GM12878 (cell line): ENCODE data around the gene RPL5. TPM values are rescaled to one million over a fixed set of nuclear protein-coding genes. Genes with fewer than 3 reads are reported as not detected.

Source experiments
- BHLHE40 ChIP-seq, 2 experiments: fragments of 450-650 bp in 1 of 2; IDR thresholded peaks; 2 replicates each; pipeline ENCODE4 v1.6.1; 2011 to 2017; ENCODE audit warnings: low read depth in 2 of 2, borderline replicate concordance in 1 of 2, improper control_type of control experiment in 1 of 2, low read length in 1 of 2, mild to moderate bottlenecking in 1 of 2
- CREB1 ChIP-seq: IDR thresholded peaks from 2 replicates; pipeline ENCODE4 v1.6.1; 2012; ENCODE audit warnings: low read depth, mild to moderate bottlenecking, inconsistent platforms
- EP300 ChIP-seq, 2 experiments: fragments of 150-350 bp in 1 of 2; IDR thresholded peaks; 2 replicates each; pipeline ENCODE4 v1.6.1; 2011 to 2012; ENCODE audit warnings: low read depth in 2 of 2, low read length in 2 of 2, borderline replicate concordance in 1 of 2, improper control_type of control experiment in 1 of 2, inconsistent platforms in 1 of 2; ENCODE audit not compliant: control insufficient read depth in 1 of 2
- FOXM1 ChIP-seq: IDR thresholded peaks from 2 replicates; pipeline ENCODE4 v1.6.1; 2012; ENCODE audit warnings: low read depth, mild to moderate bottlenecking, inconsistent platforms, low read length, moderate library complexity
- HDAC2 ChIP-seq: fragments of 200-600 bp; sonication (generic); IDR thresholded peaks from 2 replicates; pipeline ENCODE4 v1.6.1; 2017
- IKZF1 ChIP-seq: fragments of 450-650 bp; conservative IDR thresholded peaks from 2 replicates; pipeline ENCODE4 v1.6.1; 2017; ENCODE audit warnings: antibody characterized with exemption, mild to moderate bottlenecking
- JUND ChIP-seq: IDR thresholded peaks from 2 replicates; pipeline ENCODE4 v1.6.1; 2012; ENCODE audit warnings: low read depth, mild to moderate bottlenecking, low read length, improper control_type of control experiment, moderate library complexity
- PAX8 ChIP-seq: fragments of 450-650 bp; IDR thresholded peaks from 2 replicates; pipeline ENCODE4 v1.6.1; 2017; ENCODE audit warnings: mild to moderate bottlenecking, moderate library complexity
- SMC3 ChIP-seq: IDR thresholded peaks from 2 replicates; pipeline ENCODE4 v1.6.1; 2011; ENCODE audit warnings: low read length, improper control_type of control experiment, borderline replicate concordance
- SREBF2 ChIP-seq: IDR thresholded peaks from 2 replicates; pipeline ENCODE4 v1.6.1; 2012; ENCODE audit warnings: mild to moderate bottlenecking, low read length
- TBL1XR1 ChIP-seq: IDR thresholded peaks from 2 replicates; pipeline ENCODE4 v1.6.1; 2012; ENCODE audit warnings: low read depth, low read length, improper control_type of control experiment
- ZNF384 ChIP-seq: IDR thresholded peaks from 2 replicates; pipeline ENCODE4 v1.6.1; 2012; ENCODE audit warnings: low read depth, mild to moderate bottlenecking, low read length, improper control_type of control experiment, borderline replicate concordance
- polyA plus RNA-seq, 11 experiments: library from polyadenylated mRNA; depleted of rRNA in 4 of 11; unstranded in 6 of 11; stranded (reverse) in 5 of 11; fragments of >200 nt; fragmentation: Nextera tagmentation in 4 of 11; fragmentation: Illumina TruSeq in 1 of 11; extraction: Ambion mirVana in 4 of 11; extraction: Trizol in 1 of 11; gene quantifications; 1 replicate in 1 of 11; 2 replicates in 10 of 11; pipeline versions ENCODE4 v1.2.1 to v1.2.3, GENCODE V29; 2011 to 2016; ENCODE audit warnings: inconsistent platforms in 2 of 11, missing spikeins in 2 of 11, low read depth in 1 of 11
- total RNA-seq, 4 experiments: library from RNA; depleted of rRNA in 3 of 4; stranded (reverse); fragments of >200 nt in 3 of 4; fragmentation: Illumina TruSeq in 1 of 4; extraction: Trizol in 1 of 4; gene quantifications; 2 replicates each; pipeline versions ENCODE4 v1.2.1 to v1.2.3, GENCODE V29; 2013 to 2021
- TF ChIP-seq, protein P1 (sequence below): fragments of 150-350 bp; IDR thresholded peaks from 2 replicates; pipeline ENCODE4 v1.6.1; 2014; ENCODE audit warnings: mild to moderate bottlenecking, low read depth, low read length
- TF ChIP-seq, protein P2 (sequence below): fragments of 450-650 bp; IDR thresholded peaks from 2 replicates; pipeline ENCODE4 v1.6.1; 2017; ENCODE audit warnings: antibody characterized with exemption, mild to moderate bottlenecking, moderate library complexity
- TF ChIP-seq, protein P3 (sequence below): fragments of 450-650 bp; IDR thresholded peaks from 2 replicates; pipeline ENCODE4 v1.6.1; 2016; ENCODE audit warnings: mild to moderate bottlenecking
- TF ChIP-seq, protein P4 (sequence below): IDR thresholded peaks from 2 replicates; pipeline ENCODE4 v1.6.1; 2012; ENCODE audit warnings: low read depth, low read length, improper control_type of control experiment
- TF ChIP-seq, protein P5 (sequence below): fragments of 450-650 bp; IDR thresholded peaks from 2 replicates; pipeline ENCODE4 v1.6.1; 2017; ENCODE audit warnings: low read depth, mild to moderate bottlenecking, moderate library complexity

Gene RPL5
- total and polyA plus RNA-seq, 10 of the 15 experiments (the other 5 are each of a cell fraction or from before 2014, with no cell fraction given), result 1,685 to 6,047 (median 2,601) TPM

DNA sequence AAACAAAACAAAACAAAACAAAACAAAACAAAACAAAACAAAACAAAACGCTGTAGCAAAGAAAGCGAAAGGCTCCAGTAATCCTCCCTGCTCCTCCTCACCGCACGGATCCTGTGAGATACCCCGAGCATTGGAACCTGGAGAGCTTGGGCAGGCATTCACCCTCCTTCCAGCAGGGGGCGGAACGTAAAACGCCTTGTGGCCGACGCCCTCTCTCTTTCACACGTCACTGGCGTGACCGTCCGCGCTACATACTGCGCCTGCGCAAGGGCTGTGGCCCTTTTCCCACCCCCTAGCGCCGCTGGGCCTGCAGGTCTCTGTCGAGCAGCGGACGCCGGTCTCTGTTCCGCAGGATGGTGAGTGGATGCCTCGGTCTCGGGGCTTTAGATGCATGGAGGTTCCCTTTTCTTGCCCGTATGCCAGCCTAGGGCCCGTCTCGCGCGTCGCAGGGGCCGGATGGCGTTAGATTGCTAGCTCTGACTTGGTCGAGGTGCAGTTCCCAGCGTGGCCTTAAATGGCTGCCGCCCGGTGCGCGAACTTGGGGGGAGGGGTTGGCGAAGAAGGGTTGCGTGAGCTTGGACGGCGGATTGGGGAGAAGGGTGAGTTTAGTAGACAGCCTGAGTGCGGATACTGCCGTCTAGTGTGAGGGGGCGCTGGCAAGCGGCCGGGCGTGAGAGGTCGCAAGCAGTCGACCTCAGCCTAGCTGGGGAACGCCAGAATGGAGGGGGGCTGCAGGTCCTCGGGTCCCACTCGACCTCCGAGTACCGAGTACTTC, at the start of gene RPL5 (continued):
- TF ChIP-seq, protein P1, sequence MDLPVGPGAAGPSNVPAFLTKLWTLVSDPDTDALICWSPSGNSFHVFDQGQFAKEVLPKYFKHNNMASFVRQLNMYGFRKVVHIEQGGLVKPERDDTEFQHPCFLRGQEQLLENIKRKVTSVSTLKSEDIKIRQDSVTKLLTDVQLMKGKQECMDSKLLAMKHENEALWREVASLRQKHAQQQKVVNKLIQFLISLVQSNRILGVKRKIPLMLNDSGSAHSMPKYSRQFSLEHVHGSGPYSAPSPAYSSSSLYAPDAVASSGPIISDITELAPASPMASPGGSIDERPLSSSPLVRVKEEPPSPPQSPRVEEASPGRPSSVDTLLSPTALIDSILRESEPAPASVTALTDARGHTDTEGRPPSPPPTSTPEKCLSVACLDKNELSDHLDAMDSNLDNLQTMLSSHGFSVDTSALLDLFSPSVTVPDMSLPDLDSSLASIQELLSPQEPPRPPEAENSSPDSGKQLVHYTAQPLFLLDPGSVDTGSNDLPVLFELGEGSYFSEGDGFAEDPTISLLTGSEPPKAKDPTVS, result no peak
- TF ChIP-seq PAX8 (no peak), HDAC2 (no peak), SREBF2 (no peak), CREB1 (peak; percentile 95), ZNF384 (no peak), JUND (no peak), TBL1XR1 (peak; percentile 64; the same call in 1 of the 2 replicates), FOXM1 (peak; percentile 87; the same call in 1 of the 2 replicates), IKZF1 (peak; percentile 92), EP300 (IDR thresholded peaks at IDR 0.05; ENCODE audit: borderline replicate concordance in 1 of 2, control insufficient read depth in 1 of 2, low read depth in 2 of 2, low read length in 2 of 2) (0 out of 4 replicates have a peak, but pooled peaks of 1 of the 2 experiments have one; percentile 29), BHLHE40 (IDR thresholded peaks at IDR 0.05; ENCODE audit: borderline replicate concordance in 1 of 2, low read depth in 2 of 2, low read length in 1 of 2) (peak in 1 of 2 experiments; percentile 80), SMC3 (no peak)
- TF ChIP-seq, protein P2, sequence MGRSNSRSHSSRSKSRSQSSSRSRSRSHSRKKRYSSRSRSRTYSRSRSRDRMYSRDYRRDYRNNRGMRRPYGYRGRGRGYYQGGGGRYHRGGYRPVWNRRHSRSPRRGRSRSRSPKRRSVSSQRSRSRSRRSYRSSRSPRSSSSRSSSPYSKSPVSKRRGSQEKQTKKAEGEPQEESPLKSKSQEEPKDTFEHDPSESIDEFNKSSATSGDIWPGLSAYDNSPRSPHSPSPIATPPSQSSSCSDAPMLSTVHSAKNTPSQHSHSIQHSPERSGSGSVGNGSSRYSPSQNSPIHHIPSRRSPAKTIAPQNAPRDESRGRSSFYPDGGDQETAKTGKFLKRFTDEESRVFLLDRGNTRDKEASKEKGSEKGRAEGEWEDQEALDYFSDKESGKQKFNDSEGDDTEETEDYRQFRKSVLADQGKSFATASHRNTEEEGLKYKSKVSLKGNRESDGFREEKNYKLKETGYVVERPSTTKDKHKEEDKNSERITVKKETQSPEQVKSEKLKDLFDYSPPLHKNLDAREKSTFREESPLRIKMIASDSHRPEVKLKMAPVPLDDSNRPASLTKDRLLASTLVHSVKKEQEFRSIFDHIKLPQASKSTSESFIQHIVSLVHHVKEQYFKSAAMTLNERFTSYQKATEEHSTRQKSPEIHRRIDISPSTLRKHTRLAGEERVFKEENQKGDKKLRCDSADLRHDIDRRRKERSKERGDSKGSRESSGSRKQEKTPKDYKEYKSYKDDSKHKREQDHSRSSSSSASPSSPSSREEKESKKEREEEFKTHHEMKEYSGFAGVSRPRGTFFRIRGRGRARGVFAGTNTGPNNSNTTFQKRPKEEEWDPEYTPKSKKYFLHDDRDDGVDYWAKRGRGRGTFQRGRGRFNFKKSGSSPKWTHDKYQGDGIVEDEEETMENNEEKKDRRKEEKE, result no peak
- TF ChIP-seq, protein P3, sequence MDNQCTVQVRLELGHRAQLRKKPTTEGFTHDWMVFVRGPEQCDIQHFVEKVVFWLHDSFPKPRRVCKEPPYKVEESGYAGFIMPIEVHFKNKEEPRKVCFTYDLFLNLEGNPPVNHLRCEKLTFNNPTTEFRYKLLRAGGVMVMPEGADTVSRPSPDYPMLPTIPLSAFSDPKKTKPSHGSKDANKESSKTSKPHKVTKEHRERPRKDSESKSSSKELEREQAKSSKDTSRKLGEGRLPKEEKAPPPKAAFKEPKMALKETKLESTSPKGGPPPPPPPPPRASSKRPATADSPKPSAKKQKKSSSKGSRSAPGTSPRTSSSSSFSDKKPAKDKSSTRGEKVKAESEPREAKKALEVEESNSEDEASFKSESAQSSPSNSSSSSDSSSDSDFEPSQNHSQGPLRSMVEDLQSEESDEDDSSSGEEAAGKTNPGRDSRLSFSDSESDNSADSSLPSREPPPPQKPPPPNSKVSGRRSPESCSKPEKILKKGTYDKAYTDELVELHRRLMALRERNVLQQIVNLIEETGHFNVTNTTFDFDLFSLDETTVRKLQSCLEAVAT, result peak; percentile 98
- TF ChIP-seq, protein P4, sequence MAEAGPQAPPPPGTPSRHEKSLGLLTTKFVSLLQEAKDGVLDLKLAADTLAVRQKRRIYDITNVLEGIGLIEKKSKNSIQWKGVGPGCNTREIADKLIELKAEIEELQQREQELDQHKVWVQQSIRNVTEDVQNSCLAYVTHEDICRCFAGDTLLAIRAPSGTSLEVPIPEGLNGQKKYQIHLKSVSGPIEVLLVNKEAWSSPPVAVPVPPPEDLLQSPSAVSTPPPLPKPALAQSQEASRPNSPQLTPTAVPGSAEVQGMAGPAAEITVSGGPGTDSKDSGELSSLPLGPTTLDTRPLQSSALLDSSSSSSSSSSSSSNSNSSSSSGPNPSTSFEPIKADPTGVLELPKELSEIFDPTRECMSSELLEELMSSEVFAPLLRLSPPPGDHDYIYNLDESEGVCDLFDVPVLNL, result 0 out of 2 replicates have a peak, but pooled peaks have one; percentile 16
- TF ChIP-seq, protein P5, sequence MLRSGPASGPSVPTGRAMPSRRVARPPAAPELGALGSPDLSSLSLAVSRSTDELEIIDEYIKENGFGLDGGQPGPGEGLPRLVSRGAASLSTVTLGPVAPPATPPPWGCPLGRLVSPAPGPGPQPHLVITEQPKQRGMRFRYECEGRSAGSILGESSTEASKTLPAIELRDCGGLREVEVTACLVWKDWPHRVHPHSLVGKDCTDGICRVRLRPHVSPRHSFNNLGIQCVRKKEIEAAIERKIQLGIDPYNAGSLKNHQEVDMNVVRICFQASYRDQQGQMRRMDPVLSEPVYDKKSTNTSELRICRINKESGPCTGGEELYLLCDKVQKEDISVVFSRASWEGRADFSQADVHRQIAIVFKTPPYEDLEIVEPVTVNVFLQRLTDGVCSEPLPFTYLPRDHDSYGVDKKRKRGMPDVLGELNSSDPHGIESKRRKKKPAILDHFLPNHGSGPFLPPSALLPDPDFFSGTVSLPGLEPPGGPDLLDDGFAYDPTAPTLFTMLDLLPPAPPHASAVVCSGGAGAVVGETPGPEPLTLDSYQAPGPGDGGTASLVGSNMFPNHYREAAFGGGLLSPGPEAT, result peak; percentile 90
